Panc1 (cell line): ENCODE measurements around the gene TENT5C.

Experiments
- CTCF ChIP-seq: fragments of 450-650 bp; IDR thresholded peaks from 2 replicates; pipeline ENCODE4 v1.5.1; 2017; ENCODE audit warnings: mild to moderate bottlenecking
- POLR2AphosphoS5 ChIP-seq: IDR thresholded peaks from 2 replicates; pipeline ENCODE4 v1.6.1; 2012; ENCODE audit warnings: mild to moderate bottlenecking, low read depth, low read length, moderate library complexity
- SIN3A ChIP-seq: IDR thresholded peaks from 2 replicates; pipeline ENCODE4 v1.6.1; 2012; ENCODE audit warnings: low read depth, mild to moderate bottlenecking, low read length, moderate library complexity, borderline replicate concordance; ENCODE audit not compliant: insufficient read depth
- TCF7L2 ChIP-seq: IDR thresholded peaks from 2 replicates; pipeline ENCODE4 v1.6.1; 2011; ENCODE audit warnings: mild to moderate bottlenecking, low read depth, low read length, inconsistent platforms
- TF ChIP-seq, protein P1 (sequence below), 2 experiments: IDR thresholded peaks; 2 replicates each; pipeline ENCODE4 v1.6.1; 2011 to 2012; ENCODE audit warnings: low read depth in 2 of 2, control low read depth in 1 of 2, low read length in 1 of 2, mild to moderate bottlenecking in 1 of 2, moderate library complexity in 1 of 2; ENCODE audit not compliant: insufficient read depth in 1 of 2

- TF ChIP-seq CTCF (no peak), POLR2AphosphoS5 (no peak), TCF7L2 (no peak), SIN3A (no peak)
- TF ChIP-seq, protein P1, sequence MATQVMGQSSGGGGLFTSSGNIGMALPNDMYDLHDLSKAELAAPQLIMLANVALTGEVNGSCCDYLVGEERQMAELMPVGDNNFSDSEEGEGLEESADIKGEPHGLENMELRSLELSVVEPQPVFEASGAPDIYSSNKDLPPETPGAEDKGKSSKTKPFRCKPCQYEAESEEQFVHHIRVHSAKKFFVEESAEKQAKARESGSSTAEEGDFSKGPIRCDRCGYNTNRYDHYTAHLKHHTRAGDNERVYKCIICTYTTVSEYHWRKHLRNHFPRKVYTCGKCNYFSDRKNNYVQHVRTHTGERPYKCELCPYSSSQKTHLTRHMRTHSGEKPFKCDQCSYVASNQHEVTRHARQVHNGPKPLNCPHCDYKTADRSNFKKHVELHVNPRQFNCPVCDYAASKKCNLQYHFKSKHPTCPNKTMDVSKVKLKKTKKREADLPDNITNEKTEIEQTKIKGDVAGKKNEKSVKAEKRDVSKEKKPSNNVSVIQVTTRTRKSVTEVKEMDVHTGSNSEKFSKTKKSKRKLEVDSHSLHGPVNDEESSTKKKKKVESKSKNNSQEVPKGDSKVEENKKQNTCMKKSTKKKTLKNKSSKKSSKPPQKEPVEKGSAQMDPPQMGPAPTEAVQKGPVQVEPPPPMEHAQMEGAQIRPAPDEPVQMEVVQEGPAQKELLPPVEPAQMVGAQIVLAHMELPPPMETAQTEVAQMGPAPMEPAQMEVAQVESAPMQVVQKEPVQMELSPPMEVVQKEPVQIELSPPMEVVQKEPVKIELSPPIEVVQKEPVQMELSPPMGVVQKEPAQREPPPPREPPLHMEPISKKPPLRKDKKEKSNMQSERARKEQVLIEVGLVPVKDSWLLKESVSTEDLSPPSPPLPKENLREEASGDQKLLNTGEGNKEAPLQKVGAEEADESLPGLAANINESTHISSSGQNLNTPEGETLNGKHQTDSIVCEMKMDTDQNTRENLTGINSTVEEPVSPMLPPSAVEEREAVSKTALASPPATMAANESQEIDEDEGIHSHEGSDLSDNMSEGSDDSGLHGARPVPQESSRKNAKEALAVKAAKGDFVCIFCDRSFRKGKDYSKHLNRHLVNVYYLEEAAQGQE (IDR thresholded peaks at IDR 0.05; ENCODE audit: insufficient read depth in 1 of 2, low read depth in 2 of 2, low read length in 1 of 2) = no peak
Observed at GRCh38 chr1:117663156-117663902, 57.5 kb downstream of the TENT5C start.
